GM19193 (cell line): ENCODE results near the gene RTN4RL2.

Experiments used
- POLR2A ChIP-seq: IDR thresholded peaks from 4 replicates; pipeline ENCODE4 v1.6.1; 2011; ENCODE audit not compliant: insufficient read depth, insufficient read length; ENCODE audit errors: extremely low read depth

RTN4RL2 gene

GRCh38 chr11:57512646-57513451 is 52.5 kb downstream of the RTN4RL2 start:
- TF ChIP-seq POLR2A = no peak

- no peak for TF ChIP-seq POLR2A
Measured at GRCh38 chr11:57513452-57513795, 53.1 kb downstream of the RTN4RL2 start.

GRCh38 chr11:57513911-57514537 is 53.7 kb downstream of the RTN4RL2 start:
- no peak for TF ChIP-seq POLR2A

- peak; percentile 52 for TF ChIP-seq POLR2A
Measured at GRCh38 chr11:57514538-57515331, 54.4 kb downstream of the RTN4RL2 start.

- no peak for TF ChIP-seq POLR2A
Measured at GRCh38 chr11:57515332-57516060, 55.2 kb downstream of the RTN4RL2 start, which contains the start of gene SLC43A1. Gene SLC43A1, minus strand, starts transcription at chr11:57515702. Its CDS starts 1,591 bp downstream, at chr11:57514111.

GRCh38 chr11:57516061-57516443 is 55.7 kb downstream of the RTN4RL2 start:
- no peak for TF ChIP-seq POLR2A

GRCh38 chr11:57521116-57521515 is 60.8 kb downstream of the RTN4RL2 start:
- no peak for TF ChIP-seq POLR2A

GRCh38 chr11:57523419-57523818 is 63.1 kb downstream of the RTN4RL2 start:
- TF ChIP-seq POLR2A = no peak
